NT2/D1 (cell line): ENCODE results near the gene CARD19.

Source experiments
- YY1 ChIP-seq: IDR thresholded peaks from 2 replicates; pipeline ENCODE4 v1.6.1; 2011; ENCODE audit not compliant: insufficient read length, insufficient read depth
- ZNF274 ChIP-seq: IDR thresholded peaks from 2 replicates; pipeline ENCODE4 v1.6.1; 2011; ENCODE audit warnings: mild to moderate bottlenecking, low read depth, low read length

GRCh38 chr9:93137362-93137761 is 41.3 kb downstream of the CARD19 start:
- TF ChIP-seq ZNF274 (no peak), YY1 (no peak)
